HG02678 (cell line): ENCODE data around the gene TBCD.
A peak's percentile ranks its signal among the peaks of the same experiment; 100 is the strongest.
"Not testable (repeated sequence)": the region's sequence is repeated elsewhere in the genome, so short reads cannot be mapped to it uniquely, and the experiment has no call there.

ENCODE experiments used
- ATAC-seq: cut with Tn5 transposase; IDR thresholded peaks from one replicate; pipeline ENCODE4 v1.9.1; 2021; ENCODE audit warnings: mild to moderate bottlenecking, moderate library complexity; ENCODE audit not compliant: unreplicated experiment

Gene TBCD

GRCh38 chr17:82765371-82765770 lies 13.5 kb downstream of the TBCD start:
- no peak for ATAC-seq

GRCh38 chr17:82767041-82767754 lies 15.3 kb downstream of the TBCD start:
- no peak for ATAC-seq

GRCh38 chr17:82769041-82769440 lies 17.2 kb downstream of the TBCD start:
- ATAC-seq: no peak

GRCh38 chr17:82772026-82772425 lies 20.2 kb downstream of the TBCD start:
- no peak for ATAC-seq

- not testable (repeated sequence) for ATAC-seq
Observed at GRCh38 chr17:82774456-82774855, 22.6 kb downstream of the TBCD start.

- ATAC-seq: no peak
Observed at GRCh38 chr17:82775001-82775823, 23.3 kb downstream of the TBCD start.

GRCh38 chr17:82776454-82776853 lies 24.6 kb downstream of the TBCD start:
- ATAC-seq: no peak

- not testable (repeated sequence) for ATAC-seq
Observed at GRCh38 chr17:82777778-82778375, 26.0 kb downstream of the TBCD start.

GRCh38 chr17:82779541-82779940 lies 27.7 kb downstream of the TBCD start:
- ATAC-seq: no peak

- ATAC-seq: no peak
Observed at GRCh38 chr17:82780195-82780594, 28.3 kb downstream of the TBCD start.

- ATAC-seq: no peak
Observed at GRCh38 chr17:82780971-82781893, 29.4 kb downstream of the TBCD start.

- peak; percentile 66 for ATAC-seq
Observed at GRCh38 chr17:82781894-82782274, 30.0 kb downstream of the TBCD start.

- no peak for ATAC-seq
Observed at GRCh38 chr17:82782657-82783207, 30.9 kb downstream of the TBCD start.

- no peak for ATAC-seq
Observed at GRCh38 chr17:82783498-82783897, 31.6 kb downstream of the TBCD start.

- not testable (repeated sequence) for ATAC-seq
Observed at GRCh38 chr17:82785581-82785980, 33.7 kb downstream of the TBCD start.

GRCh38 chr17:82786427-82786826 lies 34.6 kb downstream of the TBCD start:
- no peak for ATAC-seq

GRCh38 chr17:82787081-82787848 lies 35.4 kb downstream of the TBCD start:
- peak; percentile 49 for ATAC-seq

GRCh38 chr17:82788206-82789001 lies 36.5 kb downstream of the TBCD start:
- ATAC-seq: no peak

GRCh38 chr17:82789051-82789592 lies 37.3 kb downstream of the TBCD start:
- no peak for ATAC-seq
